NB4 (cell line): Measurements from ENCODE around the gene ATG13.

Experiments used
- MYC ChIP-seq: IDR thresholded peaks from 2 replicates; pipeline ENCODE4 v1.6.1; 2011; ENCODE audit warnings: low read depth, low read length
- POLR2A ChIP-seq: IDR thresholded peaks from 2 replicates; pipeline ENCODE4 v1.6.1; 2011; ENCODE audit warnings: mild to moderate bottlenecking; ENCODE audit not compliant: insufficient read length; ENCODE audit errors: extremely low read depth
- TF ChIP-seq, protein P1 (sequence below): IDR thresholded peaks from one replicate; pipeline ENCODE4 v1.5.1; 2012; ENCODE audit warnings: low read depth, low read length
- TF ChIP-seq, protein P2 (sequence below): IDR thresholded peaks from 2 replicates; pipeline ENCODE4 v1.6.1; 2011; ENCODE audit warnings: low read depth, low read length

DNA sequence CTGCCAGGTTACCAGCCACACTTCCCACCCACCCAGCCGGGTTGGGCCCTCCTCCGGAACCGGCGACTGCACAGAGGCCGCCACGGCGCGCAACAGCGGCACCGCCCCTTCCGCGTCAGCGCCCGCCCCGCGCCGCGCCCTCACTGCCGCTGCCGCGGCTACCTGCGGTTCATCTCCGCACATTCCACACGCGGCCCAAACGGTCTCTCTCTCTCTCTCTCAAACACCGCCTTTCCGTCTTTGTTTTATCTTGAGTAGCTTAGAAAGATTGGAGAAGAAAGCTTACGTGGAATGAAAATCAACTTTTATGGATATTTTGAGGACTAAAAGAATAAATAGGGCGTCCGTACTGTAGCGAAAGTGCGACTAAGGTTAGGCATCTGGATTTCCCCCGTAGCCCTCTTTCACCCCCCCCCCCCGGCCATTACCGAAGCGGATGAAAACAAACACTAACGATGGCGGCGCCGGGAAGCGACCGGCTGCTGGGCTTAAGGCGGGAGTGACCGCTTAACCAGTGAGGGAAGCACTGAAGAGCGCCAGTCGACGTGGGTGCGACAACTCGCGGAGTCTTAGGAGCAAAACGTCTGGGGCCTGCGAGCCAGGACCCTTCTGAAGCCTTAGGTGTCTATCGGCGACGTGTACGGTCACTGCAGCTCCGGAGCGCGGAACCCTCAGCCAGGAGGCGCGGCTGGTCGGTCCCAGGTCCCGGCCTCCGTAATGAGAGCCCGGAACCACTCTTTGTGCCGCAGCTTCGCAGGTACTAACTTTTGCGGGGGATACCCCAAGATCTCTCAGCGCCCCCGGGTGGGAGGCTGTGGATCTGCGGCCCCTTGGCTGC is at the start of gene ATG13, which contains the start of gene HARBI1:
- peak; percentile 27 for TF ChIP-seq POLR2A
- peak; percentile 4; the same call in 1 of the 2 replicates for TF ChIP-seq MYC
- TF ChIP-seq, protein P1, sequence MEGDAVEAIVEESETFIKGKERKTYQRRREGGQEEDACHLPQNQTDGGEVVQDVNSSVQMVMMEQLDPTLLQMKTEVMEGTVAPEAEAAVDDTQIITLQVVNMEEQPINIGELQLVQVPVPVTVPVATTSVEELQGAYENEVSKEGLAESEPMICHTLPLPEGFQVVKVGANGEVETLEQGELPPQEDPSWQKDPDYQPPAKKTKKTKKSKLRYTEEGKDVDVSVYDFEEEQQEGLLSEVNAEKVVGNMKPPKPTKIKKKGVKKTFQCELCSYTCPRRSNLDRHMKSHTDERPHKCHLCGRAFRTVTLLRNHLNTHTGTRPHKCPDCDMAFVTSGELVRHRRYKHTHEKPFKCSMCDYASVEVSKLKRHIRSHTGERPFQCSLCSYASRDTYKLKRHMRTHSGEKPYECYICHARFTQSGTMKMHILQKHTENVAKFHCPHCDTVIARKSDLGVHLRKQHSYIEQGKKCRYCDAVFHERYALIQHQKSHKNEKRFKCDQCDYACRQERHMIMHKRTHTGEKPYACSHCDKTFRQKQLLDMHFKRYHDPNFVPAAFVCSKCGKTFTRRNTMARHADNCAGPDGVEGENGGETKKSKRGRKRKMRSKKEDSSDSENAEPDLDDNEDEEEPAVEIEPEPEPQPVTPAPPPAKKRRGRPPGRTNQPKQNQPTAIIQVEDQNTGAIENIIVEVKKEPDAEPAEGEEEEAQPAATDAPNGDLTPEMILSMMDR = peak; percentile 77
- TF ChIP-seq, protein P2, sequence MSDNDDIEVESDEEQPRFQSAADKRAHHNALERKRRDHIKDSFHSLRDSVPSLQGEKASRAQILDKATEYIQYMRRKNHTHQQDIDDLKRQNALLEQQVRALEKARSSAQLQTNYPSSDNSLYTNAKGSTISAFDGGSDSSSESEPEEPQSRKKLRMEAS = no peak; the same call in 1 of the 2 replicates
